Keratinocyte (primary cell): ENCODE results near the gene DEPDC4.

Experiments
- CTCF ChIP-seq, 3 experiments: IDR thresholded peaks in 1 of 3; conservative IDR thresholded peaks in 1 of 3; optimal IDR thresholded peaks in 1 of 3; 2 replicates in 2 of 3; 3 replicates in 1 of 3; pipeline versions ENCODE3 to v1.5.1; 2011; ENCODE audit warnings: low read length in 3 of 3, mild to moderate bottlenecking in 3 of 3, moderate library complexity in 2 of 3, control low read depth in 1 of 3, inconsistent platforms in 1 of 3; ENCODE audit not compliant: insufficient read depth in 2 of 3; ENCODE audit errors: extremely low read depth in 1 of 3
- EZH2 ChIP-seq: IDR thresholded peaks from one replicate; pipeline ENCODE4 v1.6.1; 2012; ENCODE audit warnings: inconsistent platforms, mild to moderate bottlenecking, low read length, moderate library complexity

DNA sequence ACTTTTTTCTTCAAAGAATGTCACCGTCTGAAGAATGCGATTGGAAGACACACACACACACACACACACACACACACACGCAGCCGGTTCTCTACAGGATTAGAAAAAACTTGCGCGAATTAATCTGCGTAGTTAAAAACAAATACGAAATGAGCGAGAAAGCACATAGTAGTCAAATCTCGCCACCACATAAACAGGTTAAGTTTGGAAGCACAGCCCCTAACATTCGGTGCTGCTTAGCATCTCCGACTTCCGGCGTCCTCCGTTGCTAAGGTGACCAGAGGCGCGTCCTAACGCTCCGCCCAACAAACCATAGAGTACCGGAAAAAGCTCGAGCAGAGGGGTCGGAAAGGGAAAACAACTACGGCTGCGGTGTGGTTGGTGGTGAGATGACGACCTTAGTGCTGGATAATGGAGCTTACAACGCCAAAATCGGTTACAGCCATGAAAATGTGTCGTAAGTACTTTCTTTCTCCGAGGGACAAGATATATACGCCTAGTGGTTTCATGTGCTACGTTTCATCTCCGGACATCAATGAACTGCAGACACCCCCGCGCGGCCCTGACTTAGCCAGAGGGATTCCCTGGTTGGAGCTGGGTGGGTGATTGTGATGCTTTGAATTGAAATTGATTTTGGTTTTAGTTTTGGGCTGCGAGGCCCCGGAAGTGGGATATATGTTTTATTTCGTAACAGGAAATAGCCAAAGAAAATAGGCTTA lies 66.3 kb downstream of the DEPDC4 start, which contains the start of gene ACTR6:
- TF ChIP-seq CTCF (optimal IDR thresholded peaks at IDR 0.05 in 1 of 3, IDR thresholded peaks at IDR 0.05 in 1 of 3, conservative IDR thresholded peaks at IDR 0.05 in 1 of 3; ENCODE audit: extremely low read depth in 1 of 3, insufficient read depth in 2 of 3, low read length in 3 of 3) (no peak), EZH2 (no peak)
